ENCODE data around the gene RPTOR. TPM values are rescaled to one million over a fixed set of nuclear protein-coding genes. Genes with fewer than 3 reads are reported as not detected.
"Not testable (repeated sequence)": the region's sequence is repeated elsewhere in the genome, so short reads cannot be mapped to it uniquely, and the experiment has no call there.

The RPTOR gene
- total RNA-seq, 4 donors from 2014 or later = 34.1 to 65.8 (median 43.6) TPM

DNA sequence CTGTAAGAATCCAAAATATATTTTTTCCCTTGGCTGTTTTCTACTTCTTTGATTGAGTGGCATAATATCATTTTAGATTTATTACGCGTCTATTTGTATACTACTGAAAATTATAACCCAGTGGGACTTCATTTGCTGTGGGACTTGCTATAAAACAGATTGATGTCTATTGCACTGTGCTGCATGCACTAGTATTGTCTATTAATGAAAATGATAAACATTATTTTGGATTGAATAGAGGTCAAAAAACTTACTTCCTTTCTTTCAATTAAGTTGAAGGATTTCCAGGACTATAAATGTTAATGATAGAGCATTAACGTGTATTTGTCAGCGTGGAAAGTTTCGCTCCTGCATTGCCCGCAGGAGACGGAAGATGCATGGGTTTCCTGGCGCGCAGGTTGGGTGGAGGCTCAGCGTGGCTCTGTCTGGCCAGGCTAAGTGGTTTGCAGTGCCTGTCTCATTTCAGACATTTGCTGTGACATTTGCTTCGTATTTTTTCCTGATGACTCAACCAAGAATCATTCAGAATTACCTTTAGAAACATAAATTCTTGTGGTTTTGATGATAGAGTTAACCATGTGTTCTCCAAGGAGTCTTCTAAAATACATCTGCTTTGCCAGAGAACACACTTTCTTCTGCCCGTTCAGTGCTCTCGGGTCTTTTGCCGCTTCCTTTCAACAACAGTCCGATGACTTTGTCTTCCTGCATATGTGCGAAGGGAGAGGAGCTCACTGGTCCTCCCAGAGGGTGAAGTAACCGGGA, 216.7 kb downstream of the RPTOR start:
- no peaks in the 10 kb centered on the region for H3K36me3 ChIP-seq
- TF ChIP-seq POLR2A (IDR thresholded peaks at IDR 0.05; ENCODE audit: low read depth) (no peak), POLR2AphosphoS5 (IDR thresholded peaks at IDR 0.05) (no peak), EP300 (IDR thresholded peaks at IDR 0.05) (no peak)
- TF ChIP-seq, protein P1, sequence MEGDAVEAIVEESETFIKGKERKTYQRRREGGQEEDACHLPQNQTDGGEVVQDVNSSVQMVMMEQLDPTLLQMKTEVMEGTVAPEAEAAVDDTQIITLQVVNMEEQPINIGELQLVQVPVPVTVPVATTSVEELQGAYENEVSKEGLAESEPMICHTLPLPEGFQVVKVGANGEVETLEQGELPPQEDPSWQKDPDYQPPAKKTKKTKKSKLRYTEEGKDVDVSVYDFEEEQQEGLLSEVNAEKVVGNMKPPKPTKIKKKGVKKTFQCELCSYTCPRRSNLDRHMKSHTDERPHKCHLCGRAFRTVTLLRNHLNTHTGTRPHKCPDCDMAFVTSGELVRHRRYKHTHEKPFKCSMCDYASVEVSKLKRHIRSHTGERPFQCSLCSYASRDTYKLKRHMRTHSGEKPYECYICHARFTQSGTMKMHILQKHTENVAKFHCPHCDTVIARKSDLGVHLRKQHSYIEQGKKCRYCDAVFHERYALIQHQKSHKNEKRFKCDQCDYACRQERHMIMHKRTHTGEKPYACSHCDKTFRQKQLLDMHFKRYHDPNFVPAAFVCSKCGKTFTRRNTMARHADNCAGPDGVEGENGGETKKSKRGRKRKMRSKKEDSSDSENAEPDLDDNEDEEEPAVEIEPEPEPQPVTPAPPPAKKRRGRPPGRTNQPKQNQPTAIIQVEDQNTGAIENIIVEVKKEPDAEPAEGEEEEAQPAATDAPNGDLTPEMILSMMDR (IDR thresholded peaks at IDR 0.05) = no peak
- 85% methylated on average over 17 of the region's 17 CpGs for WGBS
- intact Hi-C loops (cut with DNase I) = no loop called here
- no peak for DNase-seq (ENCODE audit: extremely low spot score)
- H3K4me1 ChIP-seq = peaks cover 5 to 31% (median 17%) of the 10 kb centered on the region in 4 donors
- H3K27ac ChIP-seq (replicated peaks in 1 of 4) = no peak overlapping the region
- no peaks in the 10 kb centered on the region for H3K9me3 ChIP-seq
- no peaks in the 10 kb centered on the region for H3K27me3 ChIP-seq
- no peak overlapping the region for H3K4me3 ChIP-seq

DNA sequence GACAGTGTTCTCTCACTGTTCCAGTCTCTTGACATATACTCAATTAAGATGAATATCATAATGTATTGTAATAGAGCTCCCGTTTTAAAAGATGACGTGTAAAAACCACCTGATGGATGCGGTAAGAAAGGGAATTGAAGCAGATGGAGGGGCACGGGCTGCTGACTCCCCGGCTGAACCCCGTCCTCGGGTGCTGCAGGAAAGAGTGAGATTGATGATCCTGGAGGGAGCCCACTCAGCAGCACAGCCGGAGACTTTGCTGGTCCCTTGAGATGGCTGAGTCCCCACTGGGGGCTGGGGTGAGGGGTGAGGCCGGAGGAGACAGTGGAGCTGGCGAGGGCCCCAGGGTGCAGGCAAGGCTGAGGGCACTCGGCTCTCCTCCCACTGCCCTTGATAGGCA, 217.4 kb downstream of the RPTOR start:
- DNase-seq (ENCODE audit: extremely low spot score) = no peak
- intact Hi-C loops (cut with DNase I) = no loop called here
- TF ChIP-seq, protein P1 (IDR thresholded peaks at IDR 0.05) = no peak
- no peak for TF ChIP-seq POLR2AphosphoS5 (IDR thresholded peaks at IDR 0.05)
- 88% methylated on average over 11 of the region's 11 CpGs for WGBS
- no peaks in the 10 kb centered on the region for H3K9me3 ChIP-seq
- peaks cover 5 to 31% (median 17%) of the 10 kb centered on the region in 4 donors for H3K4me1 ChIP-seq
- H3K27me3 ChIP-seq = no peaks in the 10 kb centered on the region
- H3K27ac ChIP-seq (replicated peaks in 1 of 4) = no peak overlapping the region
- H3K36me3 ChIP-seq = no peaks in the 10 kb centered on the region
- H3K4me3 ChIP-seq = no peak overlapping the region

DNA sequence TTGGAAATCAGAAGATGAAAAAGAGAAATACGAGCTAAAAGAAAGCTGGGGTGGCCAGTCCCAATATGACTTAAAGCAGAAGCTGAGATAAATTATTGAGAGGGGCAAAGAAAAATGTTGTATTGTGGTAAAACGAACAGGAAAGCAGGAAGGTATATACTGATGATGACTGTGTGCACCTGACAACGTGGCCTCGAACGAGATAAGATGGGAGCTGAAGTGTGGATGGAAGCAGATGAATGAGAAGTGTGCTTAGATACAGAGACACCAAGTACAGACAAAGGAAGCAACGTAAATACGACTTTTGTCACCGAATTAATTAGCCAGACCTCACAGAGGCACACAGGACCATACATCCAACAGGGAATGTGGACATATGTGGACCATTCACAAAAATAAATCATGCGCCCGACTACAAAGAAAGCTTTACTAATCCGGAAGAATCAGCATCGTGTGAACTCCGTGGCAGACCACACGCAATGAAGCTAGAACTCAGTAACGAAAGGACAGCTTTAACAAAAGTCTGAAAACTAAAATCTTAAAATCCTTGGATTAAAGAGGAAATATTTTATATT, 218.7 kb downstream of the RPTOR start:
- Histone ChIP-seq H3K27ac (replicated peaks in 1 of 4) (no peak overlapping the region), H3K27me3 (no peaks in the 10 kb centered on the region), H3K4me1 (peaks cover 5 to 28% (median 17%) of the 10 kb centered on the region in 4 donors), H3K36me3 (no peaks in the 10 kb centered on the region), H3K9me3 (no peaks in the 10 kb centered on the region), H3K4me3 (no peak overlapping the region)
- intact Hi-C loops (cut with DNase I) = no loop called here
- DNase-seq (ENCODE audit: extremely low spot score) = no peak
- 85% methylated on average over 15 of the region's 15 CpGs for WGBS
- no peak for TF ChIP-seq POLR2AphosphoS5 (IDR thresholded peaks at IDR 0.05)
- TF ChIP-seq, protein P1 (IDR thresholded peaks at IDR 0.05) = no peak
- no peak for TF ChIP-seq EP300 (IDR thresholded peaks at IDR 0.05)
- no peak for TF ChIP-seq POLR2A (IDR thresholded peaks at IDR 0.05; ENCODE audit: low read depth)

DNA sequence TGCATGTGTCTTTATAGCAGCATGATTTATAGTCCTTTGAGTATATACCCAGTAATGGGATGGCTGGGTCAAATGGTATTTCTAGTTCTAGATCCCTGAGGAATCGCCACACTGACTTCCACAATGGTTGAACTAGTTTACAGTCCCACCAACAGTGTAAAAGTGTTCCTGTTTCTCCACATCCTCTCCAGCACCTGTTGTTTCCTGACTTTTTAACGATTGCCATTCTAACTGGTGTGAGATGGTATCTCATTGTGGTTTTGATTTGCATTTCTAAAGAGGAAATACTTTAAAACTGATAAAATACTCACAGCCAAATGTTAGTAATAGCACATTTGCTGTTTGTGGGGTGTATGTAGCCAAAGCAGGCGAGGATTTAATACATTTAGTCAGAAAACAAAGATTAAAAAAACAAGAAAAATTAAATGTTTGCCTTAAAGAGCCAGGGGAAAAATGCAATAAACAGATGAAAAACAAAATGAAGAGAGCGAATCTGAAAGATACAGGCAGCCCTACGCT, 220.0 kb downstream of the RPTOR start:
- intact Hi-C loops (cut with DNase I); H3K36me3 ChIP-seq; H3K9me3 ChIP-seq; DNase-seq (ENCODE audit: extremely low spot score); H3K27ac ChIP-seq (replicated peaks in 1 of 4); H3K27me3 ChIP-seq; H3K4me3 ChIP-seq: not testable (repeated sequence)
- 87% methylated on average over 4 of the region's 5 CpGs for WGBS
- peaks cover 0 to 15% (median 7%) of the 10 kb centered on the region in 4 donors for H3K4me1 ChIP-seq

DNA sequence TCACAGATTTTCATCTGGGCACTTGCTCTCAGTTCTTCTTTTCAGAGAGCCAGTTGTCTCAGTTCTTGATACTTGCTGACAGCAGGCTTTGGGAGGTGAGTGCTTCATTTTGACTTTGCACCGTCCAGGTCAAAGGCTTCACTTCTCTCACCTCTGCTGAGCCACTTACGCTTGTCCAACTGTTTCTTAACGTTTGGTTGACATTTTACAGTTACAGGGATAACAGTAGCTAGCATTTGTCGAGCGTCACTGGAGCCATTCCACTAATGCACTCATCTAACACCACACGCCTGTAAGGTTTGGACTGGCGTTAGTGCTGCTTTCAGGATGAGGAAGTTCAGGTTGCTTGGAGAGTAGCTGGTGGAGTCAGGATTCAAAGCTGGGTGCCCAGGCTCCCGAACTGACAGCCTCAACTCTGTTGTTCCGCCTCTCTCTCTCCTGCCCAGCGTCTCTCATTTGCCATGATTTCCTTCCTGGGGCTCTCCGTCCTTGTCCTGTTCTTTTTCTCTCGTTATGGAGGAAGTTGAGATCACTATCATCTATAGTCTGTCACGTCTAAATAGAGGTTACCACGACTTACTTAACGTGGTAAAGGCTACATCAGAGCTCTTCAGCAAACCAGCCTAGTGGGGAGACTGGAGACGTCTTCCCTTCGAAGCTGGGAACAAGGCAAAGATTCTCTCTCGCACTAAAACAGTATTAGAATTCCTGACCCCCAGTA, 220.8 kb downstream of the RPTOR start:
- H3K36me3 ChIP-seq = peaks cover 0 to 2% (median 0%) of the 10 kb centered on the region in 4 donors
- H3K9me3 ChIP-seq = no peaks in the 10 kb centered on the region
- peaks cover 0 to 7% (median 3%) of the 10 kb centered on the region in 4 donors for H3K4me1 ChIP-seq
- H3K27ac ChIP-seq (replicated peaks in 1 of 4) = no peak overlapping the region
- H3K4me3 ChIP-seq = no peak overlapping the region
- H3K27me3 ChIP-seq = no peaks in the 10 kb centered on the region
- 79% methylated on average over 18 of the region's 18 CpGs for whole genome bisulfite sequencing
- no peak for TF ChIP-seq EP300 (IDR thresholded peaks at IDR 0.05)
- TF ChIP-seq POLR2A (IDR thresholded peaks at IDR 0.05; ENCODE audit: low read depth) = no peak
- TF ChIP-seq, protein P1 (IDR thresholded peaks at IDR 0.05) = no peak
- no peak for TF ChIP-seq POLR2AphosphoS5 (IDR thresholded peaks at IDR 0.05)
- intact Hi-C loops (cut with DNase I) = no loop called here
- no peak for DNase-seq (ENCODE audit: extremely low spot score)

Measured in esophagus muscularis mucosa (tissue), 4 donors.